A549 treated with AZD9567 at 1 μM for 4 hours (cell line): Measurements from ENCODE around the gene RIMBP2. TPM values are rescaled to one million over a fixed set of nuclear protein-coding genes. Genes with fewer than 3 reads are reported as not detected.

Experiments
- total RNA-seq: library from RNA; stranded (reverse); fragments of 200-300 nt; extraction: Qiagen RNA extraction; gene quantifications from 5 replicates; pipeline ENCODE4 v1.2.3, GENCODE V29; 2022; ENCODE audit not compliant: insufficient read depth

The RIMBP2 gene
- not detected in 5 replicates for total RNA-seq

GRCh38 chr12:130715998-130716968 lies at the start of gene RIMBP2:
TSS of gene RIMBP2 (minus strand) at chr12:130716299. CDS start at chr12:130479013, 237,286 bp downstream.

Other genes starting within 250 kb of the RIMBP2 start
- 20.1 to 34.9 TPM (median 25.3 TPM) in 5 replicates for gene STX2, start 123.0 kb upstream of the RIMBP2 start, total RNA-seq
- gene RAN, start 155.8 kb upstream of the RIMBP2 start, total RNA-seq: 1,691 to 1,840 TPM (median 1,750 TPM) in 5 replicates
- gene ADGRD1, start 237.6 kb upstream of the RIMBP2 start, total RNA-seq: 0.24 to 0.65 TPM (median 0.33 TPM) in 4 of 5 replicates, not detected in the other